Measurements from ENCODE around the gene FAM193B. TPM values are rescaled to one million over a fixed set of nuclear protein-coding genes. Genes with fewer than 3 reads are reported as not detected.
"Not testable (repeated sequence)": the region's sequence is repeated elsewhere in the genome, so short reads cannot be mapped to it uniquely, and the experiment has no call there.

FAM193B gene
- total RNA-seq, 1 experiment from 2014 or later, result 41.1 TPM

GRCh38 chr5:177535125-177535524, 19.2 kb downstream of the FAM193B start:
- ChIA-PET POLR2A (ENCODE audit: unreplicated experiment) (no interaction called here), CTCF (no interaction called here)
- no peak overlapping the region for H3K4me2 ChIP-seq (ENCODE audit: low read length)
- H3K36me3 ChIP-seq (ENCODE audit: low read depth, low read length), result peaks cover 40% of the 10 kb centered on the region
- no peak overlapping the region for H3K27ac ChIP-seq (ENCODE audit: low read length)
- no peak overlapping the region for H3K9ac ChIP-seq (ENCODE audit: low read length)
- no peaks in the 10 kb centered on the region for H3K27me3 ChIP-seq (ENCODE audit: low read length)
- TF ChIP-seq EZH2phosphoT487 (IDR thresholded peaks at IDR 0.05; ENCODE audit: borderline replicate concordance, low read length) (no peak), CTCF (conservative IDR thresholded peaks at IDR 0.05; ENCODE audit: low read depth, low read length) (no peak), EZH2 (IDR thresholded peaks at IDR 0.05; ENCODE audit: low read length, unreplicated experiment) (no peak)
- 0 out of 2 replicates have a peak, but pooled peaks cover 3% of the 10 kb centered on the region for H3K79me2 ChIP-seq (ENCODE audit: low read length)
- H4K20me1 ChIP-seq (ENCODE audit: low read length), result no peaks in the 10 kb centered on the region
- H3K4me3 ChIP-seq (ENCODE audit: low read length), result no peak overlapping the region
- H3K4me1 ChIP-seq (ENCODE audit: insufficient read depth, low read length), result peaks cover 23% of the 10 kb centered on the region
- no peaks in the 10 kb centered on the region for H3K9me2 ChIP-seq (replicated peaks; ENCODE audit: low read length)
- H3K9me3 ChIP-seq (ENCODE audit: low read length), result no peaks in the 10 kb centered on the region
- DNase-seq, result no peak
- no peak for ATAC-seq
- intact Hi-C loops (cut with micrococcal nuclease), result no loop called here
- no peak overlapping the region for H2AFZ ChIP-seq (ENCODE audit: low read length)
- no TSS peak for BruUV-seq (replicated peaks)
- H3F3A ChIP-seq (ENCODE audit: low read length, unreplicated experiment), result no peaks in the 10 kb centered on the region

GRCh38 chr5:177534433-177534832, 19.9 kb downstream of the FAM193B start:
- H3K27ac ChIP-seq (ENCODE audit: low read length); H3K9me3 ChIP-seq (ENCODE audit: low read length); H3K4me3 ChIP-seq (ENCODE audit: low read length); H4K20me1 ChIP-seq (ENCODE audit: low read length); CTCF ChIA-PET; POLR2A ChIA-PET (ENCODE audit: unreplicated experiment); H2AFZ ChIP-seq (ENCODE audit: low read length); H3K4me2 ChIP-seq (ENCODE audit: low read length); H3K79me2 ChIP-seq (ENCODE audit: low read length); intact Hi-C loops (cut with micrococcal nuclease); ATAC-seq; DNase-seq; H3K9ac ChIP-seq (ENCODE audit: low read length); H3F3A ChIP-seq (ENCODE audit: low read length, unreplicated experiment); H3K9me2 ChIP-seq (replicated peaks; ENCODE audit: low read length); BruUV-seq (replicated peaks); H3K27me3 ChIP-seq (ENCODE audit: low read length): not testable (repeated sequence)
- Histone ChIP-seq H3K4me1 (ENCODE audit: insufficient read depth, low read length) (peaks cover 23% of the 10 kb centered on the region), H3K36me3 (ENCODE audit: low read depth, low read length) (peaks cover 40% of the 10 kb centered on the region)

GRCh38 chr5:177531209-177531940, 23.0 kb downstream of the FAM193B start:
- BruUV-seq (replicated peaks), result no TSS peak
- TF ChIP-seq EZH2 (IDR thresholded peaks at IDR 0.05; ENCODE audit: low read length, unreplicated experiment), result no peak
- no peak for TF ChIP-seq EZH2phosphoT487 (IDR thresholded peaks at IDR 0.05; ENCODE audit: borderline replicate concordance, low read length)
- TF ChIP-seq CTCF (conservative IDR thresholded peaks at IDR 0.05; ENCODE audit: low read depth, low read length), result no peak
- H2AFZ ChIP-seq (ENCODE audit: low read length), result no peak overlapping the region
- DNase-seq (peak; percentile 60), ATAC-seq (no peak)
- intact Hi-C loops (cut with micrococcal nuclease), result no loop called here
- H3K79me2 ChIP-seq (ENCODE audit: low read length), result no peaks in the 10 kb centered on the region
- H3K4me1 ChIP-seq (ENCODE audit: insufficient read depth, low read length), result peaks cover 11% of the 10 kb centered on the region
- CTCF ChIA-PET, result no interaction called here
- no peaks in the 10 kb centered on the region for H4K20me1 ChIP-seq (ENCODE audit: low read length)
- no peak overlapping the region for H3K4me2 ChIP-seq (ENCODE audit: low read length)
- POLR2A ChIA-PET (ENCODE audit: unreplicated experiment), result no interaction called here
- H3K27ac ChIP-seq (ENCODE audit: low read length), result peak overlapping the region; percentile 68
- no peak overlapping the region for H3K4me3 ChIP-seq (ENCODE audit: low read length)
- H3K36me3 ChIP-seq (ENCODE audit: low read depth, low read length), result peaks cover 24% of the 10 kb centered on the region; the same call in 1 of the 2 replicates
- no peaks in the 10 kb centered on the region for H3K9me2 ChIP-seq (replicated peaks; ENCODE audit: low read length)
- no peaks in the 10 kb centered on the region for H3K27me3 ChIP-seq (ENCODE audit: low read length)
- no peaks in the 10 kb centered on the region for H3K9me3 ChIP-seq (ENCODE audit: low read length)
- H3K9ac ChIP-seq (ENCODE audit: low read length), result peak overlapping the region; percentile 33; the same call in 1 of the 2 replicates
- no peaks in the 10 kb centered on the region for H3F3A ChIP-seq (ENCODE audit: low read length, unreplicated experiment)

All from PC-3 (cell line).